WTC11 (cell line): Measurements from ENCODE around the gene TIMM17B. TPM values are rescaled to one million over a fixed set of nuclear protein-coding genes. Genes with fewer than 3 reads are reported as not detected.

Experiments used
- ATAC-seq: fragments of 200-7000 bp; cut with Tn5 transposase; 2 replicates; pipeline ENCODE4 v1.10.0; 2021; ENCODE audit warnings: mild to moderate bottlenecking, moderate library complexity
- CTCF ChIA-PET: fragments of 300-600 bp; sonication (Branson Sonifier 250); formaldehyde crosslinking; loops from one replicate; lab custom pipeline; 2021; ENCODE audit warnings: antibody characterized with exemption; lab: Charles Lee
- POLR2A ChIA-PET: fragments of 350-600 bp; sonication (Branson Sonifier 250); formaldehyde crosslinking; loops from one replicate; lab custom pipeline; 2021; ENCODE audit warnings: antibody characterized with exemption; lab: Charles Lee
- DNase-seq: peaks from one replicate; pipeline ENCODE4 v3.0.0; 2021; ENCODE audit warnings: low spot score
- H3K27ac Mint-ChIP-seq: 2 replicates; pipeline ENCODE4 v1.8.0; 2021; ENCODE audit warnings: mixed read lengths
- H3K27me3 Mint-ChIP-seq: 2 replicates; pipeline ENCODE4 v1.8.0; 2021; ENCODE audit warnings: low read depth, mild to moderate bottlenecking, moderate library complexity, mixed read lengths
- H3K36me3 Mint-ChIP-seq: 2 replicates; pipeline ENCODE4 v1.8.0; 2021; ENCODE audit warnings: mixed read lengths
- H3K4me1 Mint-ChIP-seq: 2 replicates; pipeline ENCODE4 v1.8.0; 2022; ENCODE audit warnings: mixed read lengths
- H3K4me3 Mint-ChIP-seq: 2 replicates; pipeline ENCODE4 v1.8.0; 2021; ENCODE audit warnings: mild to moderate bottlenecking, moderate library complexity, mixed read lengths
- H3K9me3 Mint-ChIP-seq: 2 replicates; pipeline ENCODE4 v1.8.0; 2021; ENCODE audit warnings: mixed read lengths
- CTCF ChIP-seq: fragments of 200-600 bp; IDR thresholded peaks from 2 replicates; pipeline ENCODE4 v1.8.0; 2022; ENCODE audit warnings: antibody characterized with exemption
- FOXK1 ChIP-seq: sonication (generic); formaldehyde crosslinking; IDR thresholded peaks from 2 replicates; pipeline ENCODE4 v1.8.0; 2022; ENCODE audit warnings: mild to moderate bottlenecking, moderate library complexity, missing genetic modification reagents
- GRHL2 ChIP-seq: fragments of 250-450 bp; sonication (Bioruptor Pico); IDR thresholded peaks from 2 replicates; pipeline ENCODE4 v1.8.0; 2022; ENCODE audit warnings: mild to moderate bottlenecking, moderate library complexity; ENCODE audit not compliant: insufficient replicate concordance, severe bottlenecking
- MLX ChIP-seq: sonication (generic); formaldehyde crosslinking; IDR thresholded peaks from 2 replicates; pipeline ENCODE4 v1.8.1; 2023; ENCODE audit warnings: mild to moderate bottlenecking, missing genetic modification reagents, moderate library complexity
- MYBL2 ChIP-seq: sonication (generic); formaldehyde crosslinking; IDR thresholded peaks from 2 replicates; pipeline ENCODE4 v1.8.1; 2023; ENCODE audit warnings: mild to moderate bottlenecking, moderate library complexity, missing genetic modification reagents
- NFYB ChIP-seq: sonication (generic); formaldehyde crosslinking; conservative IDR thresholded peaks from 2 replicates; pipeline ENCODE4 v1.8.0; 2022; ENCODE audit warnings: low read depth, missing genetic modification reagents
- PRDM15 ChIP-seq: sonication (generic); formaldehyde crosslinking; IDR thresholded peaks from 2 replicates; pipeline ENCODE4 v1.8.0; 2022; ENCODE audit warnings: missing genetic modification reagents
- SMAD4 ChIP-seq: sonication (generic); formaldehyde crosslinking; IDR thresholded peaks from 2 replicates; pipeline ENCODE4 v1.8.0; 2022; ENCODE audit warnings: mild to moderate bottlenecking, missing genetic modification reagents
- TP53 ChIP-seq: sonication (generic); formaldehyde crosslinking; IDR thresholded peaks from 2 replicates; pipeline ENCODE4 v1.8.1; 2023; ENCODE audit warnings: mild to moderate bottlenecking, missing genetic modification reagents
- USF1 ChIP-seq: sonication (generic); formaldehyde crosslinking; IDR thresholded peaks from 2 replicates; pipeline ENCODE4 v1.8.0; 2022; ENCODE audit warnings: mild to moderate bottlenecking, missing genetic modification reagents
- USF2 ChIP-seq: sonication (generic); formaldehyde crosslinking; IDR thresholded peaks from 2 replicates; pipeline ENCODE4 v1.8.1; 2023; ENCODE audit warnings: mild to moderate bottlenecking, missing genetic modification reagents, moderate library complexity
- ZMAT4 ChIP-seq: fragments of 250-450 bp; sonication (Bioruptor Pico); IDR thresholded peaks from 2 replicates; pipeline ENCODE4 v1.9.0; 2021; ENCODE audit warnings: mild to moderate bottlenecking
- ZNF232 ChIP-seq: sonication (generic); formaldehyde crosslinking; IDR thresholded peaks from 2 replicates; pipeline ENCODE4 v1.8.0; 2022; ENCODE audit warnings: mild to moderate bottlenecking, missing genetic modification reagents
- ZNF281 ChIP-seq: sonication (generic); formaldehyde crosslinking; IDR thresholded peaks from 2 replicates; pipeline ENCODE4 v1.8.0; 2023; ENCODE audit warnings: mild to moderate bottlenecking, missing genetic modification reagents
- ZNF396 ChIP-seq: fragments of 250-450 bp; sonication (Bioruptor Pico); IDR thresholded peaks from 2 replicates; pipeline ENCODE4 v1.8.0; 2021; ENCODE audit warnings: mild to moderate bottlenecking, moderate library complexity, borderline replicate concordance
- total RNA-seq: library from RNA; stranded (reverse); gene quantifications from 3 replicates; pipeline ENCODE4 v1.2.3, GENCODE V29; 2021

Gene TIMM17B
- total RNA-seq, 1 experiment from 2014 or later, result 99.6 TPM

GRCh38 chrX:48902776-48903175, 5.2 kb upstream of the TIMM17B start (continued):
- TF ChIP-seq PRDM15 (CRISPR knock-in tag) (no peak), SMAD4 (CRISPR knock-in tag) (no peak), MYBL2 (CRISPR knock-in tag) (no peak), GRHL2 (CRISPR knock-in tag) (no peak)

- no peaks in the 10 kb centered on the region for H3K27me3 Mint-ChIP-seq
- DNase-seq (no peak), ATAC-seq (no peak)
- 0 out of 2 replicates have a peak, but pooled peaks cover 3% of the 10 kb centered on the region for H3K4me1 Mint-ChIP-seq
- ChIA-PET CTCF (no interaction called here), POLR2A (no interaction called here)
- TF ChIP-seq ZNF281 (CRISPR knock-in tag), result no peak
- TF ChIP-seq ZNF396 (CRISPR knock-in tag), result no peak
- TF ChIP-seq ZNF232 (CRISPR knock-in tag), result no peak
- TF ChIP-seq TP53 (CRISPR knock-in tag), result no peak
- no peak for TF ChIP-seq ZMAT4 (CRISPR knock-in tag)
- TF ChIP-seq USF2 (CRISPR knock-in tag), result no peak
- no peak for TF ChIP-seq MLX (CRISPR knock-in tag)
- no peak for TF ChIP-seq USF1 (CRISPR knock-in tag)
- TF ChIP-seq MYBL2 (CRISPR knock-in tag), result no peak
- TF ChIP-seq NFYB (CRISPR knock-in tag), result no peak
- no peak for TF ChIP-seq CTCF
- no peak for TF ChIP-seq FOXK1 (CRISPR knock-in tag)
- no peak overlapping the region for H3K4me3 Mint-ChIP-seq
- H3K36me3 Mint-ChIP-seq, result peaks cover 19% of the 10 kb centered on the region
- no peaks in the 10 kb centered on the region for H3K9me3 Mint-ChIP-seq
- H3K27ac Mint-ChIP-seq, result no peak overlapping the region
These were observed 4.6 kb upstream of the TIMM17B start for GRCh38 chrX:48902135-48902534.
